Measurements from ENCODE around the gene ERICH3. TPM values are rescaled to one million over a fixed set of nuclear protein-coding genes. Genes with fewer than 3 reads are reported as not detected.

The ERICH3 gene
- total and polyA plus RNA-seq, 11 donors, result 0.03 to 0.21 (median 0.08) TPM; not detected in 8

DNA sequence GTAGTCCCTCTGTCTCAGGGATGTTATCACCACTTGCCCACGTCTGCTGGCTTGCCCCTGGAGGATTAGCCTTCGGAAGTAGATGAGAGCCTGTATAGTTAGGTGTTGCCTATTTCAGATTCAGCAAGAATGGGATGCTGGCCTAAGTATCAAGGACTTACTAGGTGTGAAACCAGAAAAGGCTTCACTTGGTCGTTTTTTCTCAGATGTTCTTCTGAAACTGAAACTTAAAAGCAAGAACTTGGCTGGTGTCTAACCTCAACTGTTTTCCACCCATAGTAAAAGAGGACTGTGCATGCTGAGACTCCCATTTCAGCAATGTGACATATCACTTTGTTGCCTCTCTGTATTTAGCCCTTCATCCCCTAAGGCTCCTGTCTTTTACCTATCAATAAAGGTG lies 94.2 kb downstream of the ERICH3 start:
- Histone ChIP-seq H3K4me3 (no peak overlapping the region), H3K9me3 (no peaks in the 10 kb centered on the region), H3K27me3 (peaks cover 0 to 4% (median 0%) of the 10 kb centered on the region in 9 donors), H3K4me1 (no peaks in the 10 kb centered on the region), H3K36me3 (no peaks in the 10 kb centered on the region), H3K27ac (no peak overlapping the region)
- ATAC-seq, result no peak
- intact Hi-C loops (cut with DNase I), result no loop called here
- 36 to 47% (median 42%) methylated on average over 3 of the region's 3 CpGs for WGBS, 4 donors
- TF ChIP-seq, protein P1, sequence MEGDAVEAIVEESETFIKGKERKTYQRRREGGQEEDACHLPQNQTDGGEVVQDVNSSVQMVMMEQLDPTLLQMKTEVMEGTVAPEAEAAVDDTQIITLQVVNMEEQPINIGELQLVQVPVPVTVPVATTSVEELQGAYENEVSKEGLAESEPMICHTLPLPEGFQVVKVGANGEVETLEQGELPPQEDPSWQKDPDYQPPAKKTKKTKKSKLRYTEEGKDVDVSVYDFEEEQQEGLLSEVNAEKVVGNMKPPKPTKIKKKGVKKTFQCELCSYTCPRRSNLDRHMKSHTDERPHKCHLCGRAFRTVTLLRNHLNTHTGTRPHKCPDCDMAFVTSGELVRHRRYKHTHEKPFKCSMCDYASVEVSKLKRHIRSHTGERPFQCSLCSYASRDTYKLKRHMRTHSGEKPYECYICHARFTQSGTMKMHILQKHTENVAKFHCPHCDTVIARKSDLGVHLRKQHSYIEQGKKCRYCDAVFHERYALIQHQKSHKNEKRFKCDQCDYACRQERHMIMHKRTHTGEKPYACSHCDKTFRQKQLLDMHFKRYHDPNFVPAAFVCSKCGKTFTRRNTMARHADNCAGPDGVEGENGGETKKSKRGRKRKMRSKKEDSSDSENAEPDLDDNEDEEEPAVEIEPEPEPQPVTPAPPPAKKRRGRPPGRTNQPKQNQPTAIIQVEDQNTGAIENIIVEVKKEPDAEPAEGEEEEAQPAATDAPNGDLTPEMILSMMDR (IDR thresholded peaks at IDR 0.05), result no peak
- no peak for TF ChIP-seq POLR2A (IDR thresholded peaks at IDR 0.05)
- no peak for DNase-seq

DNA sequence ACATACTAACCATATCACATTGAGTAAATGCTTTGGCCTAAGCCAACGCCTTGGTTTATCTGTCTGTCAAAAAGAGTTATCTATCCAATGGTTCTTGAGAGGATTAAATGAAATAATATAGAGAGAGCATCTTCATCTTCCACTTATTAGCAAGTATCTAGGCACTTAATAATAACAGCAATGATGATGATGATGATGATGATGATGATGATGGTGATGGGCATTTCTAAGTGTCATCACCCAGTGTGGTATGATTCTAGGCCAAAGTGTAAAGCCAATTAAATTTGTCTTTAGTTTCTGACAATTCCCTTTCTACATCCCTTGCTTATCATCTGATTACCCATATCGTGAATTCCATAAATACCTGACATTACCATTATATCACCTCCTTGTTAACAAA lies 95.5 kb downstream of the ERICH3 start:
- no peaks in the 10 kb centered on the region for H3K9me3 ChIP-seq
- no peaks in the 10 kb centered on the region for H3K4me1 ChIP-seq
- ATAC-seq (no peak), DNase-seq (no peak)
- TF ChIP-seq POLR2A (IDR thresholded peaks at IDR 0.05), result no peak
- TF ChIP-seq, protein P1 (IDR thresholded peaks at IDR 0.05), result no peak
- H3K4me3 ChIP-seq, result no peak overlapping the region
- no peak overlapping the region for H3K27ac ChIP-seq
- peaks cover 0 to 10% (median 0%) of the 10 kb centered on the region in 9 donors for H3K27me3 ChIP-seq
- intact Hi-C loops (cut with DNase I), result no loop called here
- H3K36me3 ChIP-seq, result no peaks in the 10 kb centered on the region
- 62 to 75% (median 70%) methylated on average over 2 of the region's 2 CpGs for WGBS, 4 donors

DNA sequence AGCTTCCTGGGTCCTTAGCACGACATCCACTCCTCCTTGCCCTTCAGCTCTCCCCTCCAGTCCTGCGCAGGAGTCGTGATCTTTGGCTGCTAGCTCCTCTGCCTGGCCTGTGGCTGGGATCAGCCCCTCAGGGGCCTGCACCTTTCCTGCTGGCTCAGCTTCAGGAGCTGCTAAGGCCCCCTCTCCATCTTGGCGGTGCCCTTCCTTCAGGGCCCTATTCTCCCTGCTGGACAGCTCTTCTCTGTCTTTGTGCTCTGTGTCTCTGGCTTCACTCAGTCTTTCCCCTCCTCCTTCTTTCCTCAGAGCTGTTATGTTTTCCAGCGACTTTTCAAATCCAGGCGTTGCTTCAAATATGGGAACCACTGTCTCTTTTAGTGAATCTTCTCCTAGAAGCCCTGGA lies 101.7 kb downstream of the ERICH3 start:
- intact Hi-C loops (cut with DNase I), result no loop called here
- H3K27ac ChIP-seq, result no peak overlapping the region
- H3K4me1 ChIP-seq, result no peaks in the 10 kb centered on the region
- WGBS, 4 donors, result 67 to 74% (median 71%) methylated on average over 6 of the region's 6 CpGs
- TF ChIP-seq, protein P1 (IDR thresholded peaks at IDR 0.05), result no peak
- no peak for TF ChIP-seq POLR2A (IDR thresholded peaks at IDR 0.05)
- no peak overlapping the region for H3K4me3 ChIP-seq
- H3K36me3 ChIP-seq, result no peaks in the 10 kb centered on the region
- H3K9me3 ChIP-seq, result no peaks in the 10 kb centered on the region
- ATAC-seq (no peak), DNase-seq (no peak)
- peaks cover 0 to 18% (median 0%) of the 10 kb centered on the region in 9 donors for H3K27me3 ChIP-seq

DNA sequence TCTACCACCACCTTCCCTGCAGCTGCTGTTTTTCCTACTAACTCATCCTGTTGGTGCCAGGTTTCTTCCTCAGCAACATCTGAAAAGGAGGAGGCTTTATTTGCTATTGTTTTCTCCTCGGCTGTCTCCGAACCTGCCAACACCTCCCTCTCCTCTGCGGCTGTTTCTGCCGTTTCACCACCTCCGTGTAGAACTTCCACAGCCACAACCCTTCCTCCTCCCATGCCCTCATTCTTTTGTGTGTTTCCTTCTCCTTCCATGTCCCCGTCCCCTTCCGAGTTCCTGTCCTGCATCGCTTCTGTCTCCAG lies 102.1 kb downstream of the ERICH3 start:
- H3K4me3 ChIP-seq, result no peak overlapping the region
- intact Hi-C loops (cut with DNase I), result no loop called here
- WGBS, 4 donors, result 53 to 61% (median 56%) methylated on average over 8 of the region's 8 CpGs
- no peak overlapping the region for H3K27ac ChIP-seq
- no peak for DNase-seq
- no peaks in the 10 kb centered on the region for H3K9me3 ChIP-seq
- no peaks in the 10 kb centered on the region for H3K4me1 ChIP-seq
- ATAC-seq, result no peak
- TF ChIP-seq, protein P1 (IDR thresholded peaks at IDR 0.05), result no peak
- no peak for TF ChIP-seq POLR2A (IDR thresholded peaks at IDR 0.05)
- H3K27me3 ChIP-seq, result peaks cover 0 to 18% (median 0%) of the 10 kb centered on the region in 9 donors
- H3K36me3 ChIP-seq, result no peaks in the 10 kb centered on the region

Measured in heart left ventricle (tissue), 16 donors.